ENCODE measurements around the gene ISOC2.

DNA sequence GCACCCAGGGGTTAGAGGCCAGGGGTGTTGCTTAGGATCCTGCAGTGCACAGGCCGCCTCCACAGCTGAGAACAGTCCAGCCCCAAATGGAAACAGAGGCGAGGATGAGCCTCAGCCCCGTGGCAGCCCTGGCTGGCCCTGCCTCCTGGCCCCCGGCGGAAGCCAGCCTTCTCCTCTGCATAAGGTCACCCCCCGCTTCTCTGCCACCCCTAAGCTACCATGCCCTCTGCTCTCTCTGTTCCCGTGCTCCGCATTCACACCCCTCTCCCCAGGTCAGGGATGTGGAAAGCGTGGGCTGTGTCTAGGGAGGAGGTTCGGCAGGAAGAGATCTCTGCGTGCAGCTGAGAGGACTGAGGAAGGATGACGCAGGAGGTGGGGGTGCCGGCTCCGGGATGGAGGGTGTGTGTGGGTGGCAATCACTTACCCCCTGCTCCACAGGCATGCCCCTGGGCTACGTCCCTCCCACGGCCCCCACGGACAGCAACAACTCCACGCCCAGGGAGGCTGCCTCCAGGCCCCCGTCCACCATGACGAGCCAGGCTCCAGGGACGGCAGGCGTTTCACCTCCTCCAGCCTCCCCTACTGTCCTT, 32.8 kb upstream of the ISOC2 start:
- no peak for TF ChIP-seq POLR2A (IDR thresholded peaks at IDR 0.05; ENCODE audit: low read length)
- no peak for TF ChIP-seq GATA1 (IDR thresholded peaks at IDR 0.05; ENCODE audit: low read depth, low read length)

All from erythroblast (primary cell).